ENCODE results near the gene TTK.

DNA sequence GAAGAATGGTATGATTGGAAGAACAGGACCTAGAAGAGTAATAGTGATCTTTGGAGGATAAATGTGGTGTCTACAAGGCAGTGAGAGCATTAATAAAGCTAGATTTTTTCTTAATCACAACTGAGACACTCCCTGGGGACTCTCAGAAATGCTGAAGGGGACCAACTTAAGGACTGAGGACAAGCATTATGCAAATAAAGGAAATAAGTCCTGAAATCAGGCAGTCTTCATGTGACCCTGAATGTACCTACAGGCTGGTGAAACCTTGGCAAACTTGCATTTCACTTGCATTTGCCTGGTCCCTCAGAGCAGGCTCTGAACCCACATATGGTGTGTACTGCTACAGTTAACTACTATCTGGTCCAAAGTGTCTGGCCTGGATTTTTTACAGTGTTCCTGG lies 19.3 kb upstream of the TTK start:
- TF ChIP-seq POLR2A (IDR thresholded peaks at IDR 0.05): no peak
- TF ChIP-seq CTCF (IDR thresholded peaks at IDR 0.05): no peak
- no peak for TF ChIP-seq POLR2AphosphoS5 (IDR thresholded peaks at IDR 0.05)
- TF ChIP-seq EP300 (IDR thresholded peaks at IDR 0.05; ENCODE audit: low read depth): no peak
